Mesendoderm (in vitro differentiated cells): ENCODE results near the gene RASGRP2.
A peak's percentile ranks its signal among the peaks of the same experiment; 100 is the strongest.

Experiments
- DNase-seq: peaks from one replicate; pipeline ENCODE4 v3.0.0; 2013
- H2AK5ac ChIP-seq: 2 replicates; pipeline ENCODE4 v1.6.1; 2013; ENCODE audit warnings: low read length, inconsistent platforms
- H2BK120ac ChIP-seq: 2 replicates; pipeline ENCODE4 v1.6.1; 2013; ENCODE audit warnings: low read depth, mild to moderate bottlenecking, low read length, moderate library complexity, mixed read lengths
- H2BK15ac ChIP-seq: replicated peaks from 2 replicates; pipeline ENCODE4 v1.6.1; 2013; ENCODE audit warnings: low read depth, mild to moderate bottlenecking, moderate library complexity
- H2BK5ac ChIP-seq: 2 replicates; pipeline ENCODE4 v1.6.1; 2013; ENCODE audit warnings: low read length, inconsistent platforms
- H3K18ac ChIP-seq: 2 replicates; pipeline ENCODE4 v1.6.1; 2013; ENCODE audit warnings: mild to moderate bottlenecking, low read length, mixed read lengths
- H3K23ac ChIP-seq: one replicate; pipeline ENCODE4 v1.6.1; 2013; ENCODE audit warnings: low read length
- H3K27ac ChIP-seq: 2 replicates; pipeline ENCODE4 v1.5.1; 2013; ENCODE audit warnings: low read depth, mild to moderate bottlenecking, inconsistent platforms, low read length, moderate library complexity
- H3K27me3 ChIP-seq: 2 replicates; pipeline ENCODE4 v1.6.1; 2013; ENCODE audit warnings: low read length, control low read depth, mild to moderate bottlenecking, inconsistent platforms; ENCODE audit not compliant: insufficient read depth, poor library complexity
- H3K36me3 ChIP-seq: 2 replicates; pipeline ENCODE4 v1.6.1; 2013; ENCODE audit warnings: low read length, inconsistent platforms; ENCODE audit not compliant: control insufficient read depth, insufficient read depth
- H3K4ac ChIP-seq: one replicate; pipeline ENCODE4 v1.6.1; 2013; ENCODE audit warnings: low read depth, mild to moderate bottlenecking, low read length, moderate library complexity
- H3K4me1 ChIP-seq: 2 replicates; pipeline ENCODE4 v1.6.1; 2013; ENCODE audit warnings: low read depth, low read length, inconsistent platforms; ENCODE audit not compliant: control insufficient read depth
- H3K4me2 ChIP-seq: 2 replicates; pipeline ENCODE4 v1.6.1; 2013; ENCODE audit warnings: low read length
- H3K4me3 ChIP-seq: 2 replicates; pipeline ENCODE4 v1.5.1; 2013; ENCODE audit warnings: mild to moderate bottlenecking, low read length
- H3K56ac ChIP-seq: one replicate; pipeline ENCODE4 v1.6.1; 2013; ENCODE audit warnings: low read length
- H3K79me1 ChIP-seq: 2 replicates; pipeline ENCODE4 v1.6.1; 2013; ENCODE audit warnings: low read length, inconsistent platforms
- H3K79me2 ChIP-seq: 2 replicates; pipeline ENCODE4 v1.6.1; 2013; ENCODE audit warnings: mild to moderate bottlenecking, low read length; ENCODE audit not compliant: control insufficient read depth, insufficient read depth
- H3K9ac ChIP-seq: 2 replicates; pipeline ENCODE4 v1.6.1; 2013; ENCODE audit warnings: low read length, inconsistent platforms
- H4K5ac ChIP-seq: one replicate; pipeline ENCODE4 v1.6.1; 2013; ENCODE audit warnings: low read length
- H4K8ac ChIP-seq: one replicate; pipeline ENCODE4 v1.6.1; 2013; ENCODE audit warnings: low read depth, mild to moderate bottlenecking, control low read depth, low read length, moderate library complexity
- WGBS: extraction: QIAGEN DNeasy Blood & Tissue Kit; methylation state at CpG from one replicate; pipeline ENCODE4 v1.1.7; 2013; ENCODE audit warnings: low lambda C conversion rate, missing lambda C conversion rate; ENCODE audit not compliant: insufficient coverage; ENCODE audit errors: extremely low coverage; 5-methylcytosine and 5-hydroxymethylcytosine counted together

The RASGRP2 gene

DNA sequence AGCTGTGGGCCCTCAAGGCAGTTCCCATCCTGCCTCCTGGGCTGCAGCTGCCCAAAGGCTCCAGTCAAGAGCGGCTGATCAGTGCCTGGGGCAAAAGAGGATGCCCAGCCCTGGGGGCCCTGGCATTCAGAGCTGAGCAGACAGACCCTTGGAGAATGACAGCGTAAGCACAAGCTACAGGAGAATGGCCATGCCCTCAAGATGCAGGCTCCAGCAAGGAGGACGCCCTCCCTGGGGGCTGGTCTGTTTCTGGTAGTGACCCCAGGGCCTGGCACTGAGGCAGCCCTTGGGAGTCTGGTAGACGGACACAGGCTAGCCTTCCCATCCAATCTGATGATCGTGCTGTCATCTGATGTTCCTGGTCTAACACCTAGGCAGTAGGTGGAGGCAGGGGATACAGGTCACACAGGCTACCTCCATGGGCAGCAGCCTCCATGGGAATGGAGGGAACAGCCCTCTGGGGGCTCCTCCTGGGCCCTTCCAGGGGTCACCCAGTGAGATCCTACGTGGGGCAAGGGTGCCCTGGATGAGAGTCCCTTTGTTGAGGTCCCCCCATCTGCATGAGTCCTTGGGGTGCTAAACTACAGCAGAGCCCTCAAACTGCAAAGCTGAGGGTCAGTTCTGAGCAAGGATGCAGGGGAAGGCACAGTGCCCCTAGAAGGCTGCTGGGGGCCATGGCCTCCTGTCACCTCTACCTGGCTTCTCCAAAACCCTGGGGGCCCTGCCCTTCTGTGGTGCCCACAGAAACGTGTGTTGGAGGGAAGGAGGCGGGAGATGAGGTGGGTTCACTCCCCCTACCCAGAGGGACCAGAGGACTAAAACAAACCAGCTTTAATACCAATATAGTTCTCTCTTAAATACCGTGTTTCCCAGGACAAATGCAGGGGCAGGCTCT is 44.6 kb upstream of the RASGRP2 start:
- Histone ChIP-seq H4K5ac (no peak overlapping the region), H2BK5ac (no peak overlapping the region), H3K79me2 (no peaks in the 10 kb centered on the region), H4K8ac (no peak overlapping the region), H3K56ac (no peak overlapping the region), H3K4me3 (no peak overlapping the region), H3K4me1 (no peaks in the 10 kb centered on the region), H3K79me1 (no peaks in the 10 kb centered on the region), H3K18ac (no peak overlapping the region), H3K36me3 (no peaks in the 10 kb centered on the region), H3K23ac (no peak overlapping the region), H3K4me2 (no peak overlapping the region), H3K27ac (no peak overlapping the region), H2BK120ac (no peak overlapping the region), H2AK5ac (no peak overlapping the region), H3K4ac (no peak overlapping the region), H3K27me3 (no peaks in the 10 kb centered on the region), H3K9ac (no peak overlapping the region), H2BK15ac (no peak overlapping the region)
- no peak for DNase-seq
- WGBS = no CpG with 5 or more reads among the region's 9 CpGs

- Histone ChIP-seq H4K5ac (no peak overlapping the region), H4K8ac (no peak overlapping the region), H3K4ac (no peak overlapping the region), H3K56ac (no peak overlapping the region), H3K79me1 (no peaks in the 10 kb centered on the region), H3K23ac (no peak overlapping the region), H3K9ac (no peak overlapping the region), H3K4me2 (no peak overlapping the region), H3K36me3 (no peaks in the 10 kb centered on the region), H3K79me2 (no peaks in the 10 kb centered on the region), H3K4me3 (no peak overlapping the region), H3K4me1 (no peaks in the 10 kb centered on the region), H3K27me3 (no peaks in the 10 kb centered on the region), H2BK5ac (no peak overlapping the region), H3K27ac (no peak overlapping the region), H2BK15ac (no peak overlapping the region), H3K18ac (no peak overlapping the region), H2BK120ac (no peak overlapping the region), H2AK5ac (no peak overlapping the region)
- WGBS = no CpG with 5 or more reads among the region's 15 CpGs
- DNase-seq = peak; percentile 65
These were observed 43.8 kb upstream of the RASGRP2 start for GRCh38 chr11:64787526-64788320.

GRCh38 chr11:64786308-64786707 is 42.4 kb upstream of the RASGRP2 start:
- Histone ChIP-seq H3K27ac (no peak overlapping the region), H3K18ac (no peak overlapping the region), H2AK5ac (no peak overlapping the region), H3K36me3 (no peaks in the 10 kb centered on the region), H3K79me1 (no peaks in the 10 kb centered on the region), H3K4me2 (no peak overlapping the region), H2BK120ac (no peak overlapping the region), H3K9ac (no peak overlapping the region), H3K4me1 (no peaks in the 10 kb centered on the region), H3K4ac (no peak overlapping the region), H3K23ac (no peak overlapping the region), H3K56ac (no peak overlapping the region), H3K4me3 (no peak overlapping the region), H3K27me3 (no peaks in the 10 kb centered on the region), H4K8ac (no peak overlapping the region), H4K5ac (no peak overlapping the region), H2BK15ac (no peak overlapping the region), H3K79me2 (no peaks in the 10 kb centered on the region), H2BK5ac (no peak overlapping the region)
- DNase-seq = no peak
- no CpG with 5 or more reads among the region's 10 CpGs for WGBS

DNA sequence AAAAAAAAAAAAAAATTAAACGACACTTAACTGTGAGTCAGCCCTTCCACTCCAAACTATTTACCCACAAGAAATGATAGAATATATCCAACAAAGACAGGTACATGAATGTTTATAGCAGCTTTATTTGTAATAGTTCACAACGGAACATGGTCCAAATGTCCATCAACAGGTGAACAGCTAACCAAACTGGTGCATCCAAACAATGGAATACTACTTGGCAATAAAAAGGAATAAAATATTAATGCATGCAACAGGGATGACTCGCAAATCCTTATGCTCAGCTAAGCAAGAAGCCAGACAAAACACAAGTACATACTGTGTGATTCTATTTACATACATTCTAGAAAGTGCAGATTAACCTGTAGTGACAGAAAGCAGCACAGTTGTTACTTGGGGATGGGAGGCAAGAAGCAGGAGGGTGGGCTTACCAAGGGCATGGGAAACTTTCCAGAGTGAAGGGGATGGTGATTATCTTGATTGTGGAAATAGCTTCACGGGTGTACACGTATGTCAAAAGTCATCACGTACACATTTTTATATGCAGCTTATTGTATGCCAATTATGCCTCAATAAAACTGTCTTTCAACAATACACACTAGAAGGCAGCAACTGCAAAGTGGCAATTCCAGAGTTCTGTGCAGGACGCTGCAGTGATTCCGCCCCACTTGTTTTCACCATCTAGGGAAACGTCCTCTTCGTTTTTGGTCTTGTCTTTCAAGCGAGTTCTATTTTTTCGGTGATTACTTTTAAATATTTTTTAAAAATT is 41.1 kb upstream of the RASGRP2 start:
- Histone ChIP-seq H3K9ac (no peak overlapping the region), H3K23ac (no peak overlapping the region), H3K36me3 (no peaks in the 10 kb centered on the region), H2BK5ac (no peak overlapping the region), H4K5ac (no peak overlapping the region), H3K79me2 (no peaks in the 10 kb centered on the region), H3K4me3 (no peak overlapping the region), H2BK15ac (no peak overlapping the region), H3K4me2 (no peak overlapping the region), H3K4ac (no peak overlapping the region), H3K79me1 (no peaks in the 10 kb centered on the region), H3K56ac (no peak overlapping the region), H3K27me3 (no peaks in the 10 kb centered on the region), H2BK120ac (no peak overlapping the region), H2AK5ac (no peak overlapping the region), H4K8ac (no peak overlapping the region), H3K18ac (no peak overlapping the region), H3K27ac (no peak overlapping the region), H3K4me1 (no peaks in the 10 kb centered on the region)
- DNase-seq = no peak
- WGBS = no CpG with 5 or more reads among the region's 12 CpGs

DNA sequence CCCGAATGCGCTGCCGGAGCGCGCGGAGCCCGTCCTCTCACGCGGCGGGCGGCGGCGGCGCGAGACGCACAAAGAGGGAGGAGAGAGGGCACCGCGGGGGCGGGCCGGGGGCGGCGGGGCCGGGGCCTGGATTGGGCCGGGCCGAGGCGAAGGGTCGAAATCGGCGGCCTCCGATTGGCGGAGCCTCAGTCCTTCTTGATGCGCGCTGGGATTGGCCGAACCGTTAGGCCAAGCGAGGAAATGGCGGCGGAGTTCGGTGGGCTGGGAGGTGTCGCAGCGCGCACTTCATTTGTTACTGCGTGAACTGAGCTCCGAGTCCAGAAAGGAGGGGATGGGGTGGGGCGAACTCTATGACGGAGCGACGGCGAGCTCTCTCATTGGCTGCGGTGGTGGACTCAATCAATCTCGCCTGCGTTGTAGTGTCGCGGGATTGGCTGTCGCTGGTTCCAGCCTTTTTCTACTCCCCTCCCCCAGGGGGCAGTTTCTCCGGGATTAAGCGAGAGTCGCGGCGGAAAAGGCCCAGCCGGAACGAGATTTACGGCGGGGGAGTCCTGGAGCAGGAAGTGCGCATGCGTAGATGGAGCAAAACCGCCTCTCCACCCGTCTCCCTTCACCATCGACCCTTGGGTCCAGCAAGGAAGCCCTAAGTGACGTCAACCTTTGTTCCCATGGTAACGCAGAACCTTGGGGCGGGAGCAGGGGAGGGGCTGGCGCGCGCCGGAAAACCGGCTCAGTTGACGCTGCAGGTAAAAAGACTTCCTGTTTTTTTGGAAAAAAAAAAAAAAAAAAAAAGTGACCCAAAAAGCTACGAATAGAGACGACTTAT is 34.7 kb upstream of the RASGRP2 start, which contains the start of gene SF1:
SF1 (minus strand) TSS at position 70 of the 826 bp plus-strand sequence. CDS start 150 bp downstream, outside the sequence.
- peak within 1 kb of the TSS; percentile 100 for H3K27ac ChIP-seq

More for the DNA sequence above, 34.7 kb upstream of the RASGRP2 start, which contains the start of gene SF1:
- H3K79me2 ChIP-seq = peaks cover 32% of the 10 kb centered on the region
- H2BK15ac ChIP-seq = no peak within 1 kb of the TSS
- peak within 1 kb of the TSS; percentile 100 for H4K8ac ChIP-seq
- H3K4me1 ChIP-seq = no peaks in the 10 kb centered on the region
- peaks cover 9% of the 10 kb centered on the region for H3K79me1 ChIP-seq
- H3K4me2 ChIP-seq = peak within 1 kb of the TSS; percentile 66
- peak within 1 kb of the TSS; percentile 96 for H3K4me3 ChIP-seq
- H2BK5ac ChIP-seq = no peak within 1 kb of the TSS
- H3K4ac ChIP-seq = peak within 1 kb of the TSS; percentile 100
- no peaks in the 10 kb centered on the region for H3K27me3 ChIP-seq
- H3K9ac ChIP-seq = peak within 1 kb of the TSS; percentile 98
- peak within 1 kb of the TSS; percentile 100 for H3K18ac ChIP-seq
- peak; percentile 100 for DNase-seq
- H3K56ac ChIP-seq = peak within 1 kb of the TSS; percentile 98
- no peak within 1 kb of the TSS for H2AK5ac ChIP-seq
- no peak within 1 kb of the TSS for H4K5ac ChIP-seq
- H3K36me3 ChIP-seq = peaks cover 13% of the 10 kb centered on the region
- no CpG with 5 or more reads among the region's 80 CpGs for WGBS
- peak within 1 kb of the TSS; percentile 35 for H3K23ac ChIP-seq
- peak within 1 kb of the TSS; percentile 100 for H2BK120ac ChIP-seq
